HepG2 (cell line): ENCODE measurements around the gene TSNAXIP1. TPM values are rescaled to one million over a fixed set of nuclear protein-coding genes. Genes with fewer than 3 reads are reported as not detected.

ENCODE experiments used
- ATRX ChIP-seq: sonication (generic); formaldehyde crosslinking; IDR thresholded peaks from 2 replicates; pipeline ENCODE4 v1.4.0; 2020; ENCODE audit warnings: missing genetic modification reagents, borderline replicate concordance
- CBFB ChIP-seq: sonication (generic); formaldehyde crosslinking; IDR thresholded peaks from 2 replicates; pipeline ENCODE4 v1.4.0; 2020; ENCODE audit warnings: missing genetic modification reagents
- E2F2 ChIP-seq: sonication (generic); formaldehyde crosslinking; IDR thresholded peaks from 2 replicates; pipeline ENCODE4 v1.4.0; 2020; ENCODE audit warnings: missing genetic modification reagents, borderline replicate concordance
- HMG20A ChIP-seq: IDR thresholded peaks from 2 replicates; pipeline ENCODE4 v1.6.1; 2016; ENCODE audit warnings: borderline replicate concordance
- HOXA5 ChIP-seq: sonication (generic); formaldehyde crosslinking; IDR thresholded peaks from 2 replicates; pipeline ENCODE4 v1.4.0; 2020; ENCODE audit warnings: missing genetic modification reagents
- KDM6A ChIP-seq: IDR thresholded peaks from 2 replicates; pipeline ENCODE4 v1.6.1; 2016; ENCODE audit warnings: low read depth
- MZF1 ChIP-seq: sonication (generic); formaldehyde crosslinking; IDR thresholded peaks from 2 replicates; pipeline ENCODE4 v1.8.1; 2023; ENCODE audit warnings: mild to moderate bottlenecking, missing genetic modification reagents, borderline replicate concordance
- NFRKB ChIP-seq: fragments of 450-650 bp; IDR thresholded peaks from 2 replicates; pipeline ENCODE4 v1.6.1; 2017
- PRDM10 ChIP-seq: sonication (generic); formaldehyde crosslinking; IDR thresholded peaks from 2 replicates; pipeline ENCODE4 v1.4.0; 2020; ENCODE audit warnings: low read depth, missing genetic modification reagents
- TAF1 ChIP-seq: sonication (generic); formaldehyde crosslinking; IDR thresholded peaks from 2 replicates; pipeline ENCODE4 v1.4.0; 2020; ENCODE audit warnings: missing genetic modification reagents
- TMF1 ChIP-seq: sonication (generic); formaldehyde crosslinking; IDR thresholded peaks from 2 replicates; pipeline ENCODE4 v1.8.1; 2022; ENCODE audit warnings: low read depth, missing genetic modification reagents
- TOE1 ChIP-seq: sonication (generic); formaldehyde crosslinking; IDR thresholded peaks from 2 replicates; pipeline ENCODE4 v1.4.0; 2020; ENCODE audit warnings: mild to moderate bottlenecking, missing genetic modification reagents
- ZFP41 ChIP-seq: sonication (generic); formaldehyde crosslinking; IDR thresholded peaks from 2 replicates; pipeline ENCODE4 v1.4.0; 2020; ENCODE audit warnings: mild to moderate bottlenecking, missing genetic modification reagents, borderline replicate concordance
- ZFP90 ChIP-seq: sonication (generic); formaldehyde crosslinking; IDR thresholded peaks from 2 replicates; pipeline ENCODE4 v1.8.0; 2022; ENCODE audit warnings: missing genetic modification reagents, mild to moderate bottlenecking, inconsistent platforms, borderline replicate concordance
- ZFYVE20 ChIP-seq: sonication (generic); formaldehyde crosslinking; IDR thresholded peaks from 2 replicates; pipeline ENCODE4 v1.8.0; 2023; ENCODE audit warnings: low read depth, mild to moderate bottlenecking, moderate library complexity, missing genetic modification reagents, borderline replicate concordance
- ZNF10 ChIP-seq: sonication (generic); formaldehyde crosslinking; IDR thresholded peaks from 2 replicates; pipeline ENCODE4 v1.4.0; 2020; ENCODE audit warnings: mild to moderate bottlenecking, low read depth, missing genetic modification reagents, borderline replicate concordance
- ZNF20 ChIP-seq: sonication (generic); formaldehyde crosslinking; IDR thresholded peaks from 2 replicates; pipeline ENCODE4 v1.4.0; 2020; ENCODE audit warnings: mild to moderate bottlenecking, moderate library complexity, missing genetic modification reagents
- ZNF280B ChIP-seq: sonication (generic); formaldehyde crosslinking; IDR thresholded peaks from 2 replicates; pipeline ENCODE4 v1.5.0; 2020; ENCODE audit warnings: missing genetic modification reagents, mild to moderate bottlenecking, borderline replicate concordance
- ZNF746 ChIP-seq: sonication (generic); formaldehyde crosslinking; IDR thresholded peaks from 2 replicates; pipeline ENCODE4 v1.8.0; 2022; ENCODE audit warnings: mild to moderate bottlenecking, missing genetic modification reagents
- polyA plus RNA-seq, 8 experiments: library from polyadenylated mRNA; depleted of rRNA in 3 of 8; stranded (reverse) in 7 of 8; unstranded in 1 of 8; fragments of >200 nt; fragmentation: Illumina TruSeq in 4 of 8; extraction: Trizol in 4 of 8; gene quantifications; 2 replicates each; pipeline versions ENCODE4 v1.2.1 to v1.2.3, GENCODE V29; 2011 to 2016; ENCODE audit warnings: low read depth in 4 of 8, missing spikeins in 1 of 8, mixed read lengths in 1 of 8; ENCODE audit not compliant: insufficient read depth in 1 of 8
- total RNA-seq, 5 experiments: library from RNA; depleted of rRNA; stranded (reverse); fragments of >200 nt; fragmentation: Illumina TruSeq; extraction: Trizol; gene quantifications; 2 replicates each; pipeline ENCODE4 v1.2.3, GENCODE V29; 2016; ENCODE audit warnings: low read depth in 1 of 5
- TF ChIP-seq, protein P1 (sequence below): IDR thresholded peaks from 2 replicates; pipeline ENCODE4 v1.6.1; 2016
- TF ChIP-seq, protein P2 (sequence below): sonication (generic); formaldehyde crosslinking; IDR thresholded peaks from 2 replicates; pipeline ENCODE4 v1.4.0; 2020; ENCODE audit warnings: mild to moderate bottlenecking, missing genetic modification reagents

TSNAXIP1 gene
- total and polyA plus RNA-seq, 2 of the 13 experiments (the other 11 are each of a cell fraction or from before 2014, with no cell fraction given), result 0.37 to 0.86 TPM

DNA sequence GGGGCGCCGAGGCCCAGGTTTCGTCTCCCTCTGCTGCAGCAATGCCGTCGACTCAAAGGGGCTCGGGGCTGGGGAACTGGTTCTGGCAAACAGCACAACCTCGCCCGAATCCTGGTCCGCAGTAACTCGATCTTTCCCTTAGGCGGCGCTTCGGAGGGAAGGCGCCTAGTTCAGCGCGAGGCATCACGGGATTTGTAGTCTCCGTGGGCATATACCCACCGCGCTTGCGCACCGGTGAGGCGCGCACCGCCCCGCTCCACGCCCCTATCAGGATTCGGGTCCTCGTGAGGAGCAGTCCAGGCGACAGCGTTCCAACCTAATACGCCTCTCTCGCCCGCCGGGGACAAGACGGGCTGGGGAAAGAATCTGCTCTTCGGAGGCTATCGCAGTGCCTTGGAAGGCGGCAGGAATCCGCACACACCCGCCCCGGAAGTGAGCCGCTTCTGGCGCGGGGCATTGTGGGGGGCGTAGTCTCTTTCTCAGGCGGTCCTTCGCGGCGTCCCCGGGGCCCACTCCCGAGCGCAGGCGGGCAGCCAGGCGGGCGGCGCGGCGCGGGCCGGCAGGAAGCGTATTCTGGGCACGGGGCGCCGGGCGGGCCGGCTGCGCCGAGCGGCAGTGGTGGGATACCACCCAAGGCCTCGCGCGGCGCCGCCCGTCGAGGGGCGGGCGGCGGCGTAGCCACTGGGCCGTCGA lies 35.3 kb downstream of the TSNAXIP1 start, which contains the start of gene THAP11 (continued):
- no peak for TF ChIP-seq KDM6A (CRISPR knock-in tag)
- TF ChIP-seq TOE1 (CRISPR knock-in tag), result peak; percentile 53; the same call in 1 of the 2 replicates
- TF ChIP-seq MZF1 (CRISPR knock-in tag), result peak; percentile 76; the same call in 1 of the 2 replicates
- no peak; the same call in 1 of the 2 replicates for TF ChIP-seq ZFP41
- 0 out of 2 replicates have a peak, but pooled peaks have one; percentile 54 for TF ChIP-seq PRDM10
- no peak; the same call in 1 of the 2 replicates for TF ChIP-seq HOXA5
- TF ChIP-seq ZNF746 (CRISPR knock-in tag), result 0 out of 2 replicates have a peak, but pooled peaks have one; percentile 18
- TF ChIP-seq NFRKB, result no peak
- TF ChIP-seq ZNF10 (CRISPR knock-in tag), result no peak
- no peak; the same call in none of the 2 replicates for TF ChIP-seq ZNF280B (CRISPR knock-in tag)
- TF ChIP-seq ATRX (CRISPR knock-in tag), result no peak
- peak; percentile 54; the same call in 1 of the 2 replicates for TF ChIP-seq CBFB
- TF ChIP-seq, protein P1, sequence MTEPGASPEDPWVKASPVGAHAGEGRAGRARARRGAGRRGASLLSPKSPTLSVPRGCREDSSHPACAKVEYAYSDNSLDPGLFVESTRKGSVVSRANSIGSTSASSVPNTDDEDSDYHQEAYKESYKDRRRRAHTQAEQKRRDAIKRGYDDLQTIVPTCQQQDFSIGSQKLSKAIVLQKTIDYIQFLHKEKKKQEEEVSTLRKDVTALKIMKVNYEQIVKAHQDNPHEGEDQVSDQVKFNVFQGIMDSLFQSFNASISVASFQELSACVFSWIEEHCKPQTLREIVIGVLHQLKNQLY (CRISPR knock-in tag), result no peak
- TF ChIP-seq, protein P2, sequence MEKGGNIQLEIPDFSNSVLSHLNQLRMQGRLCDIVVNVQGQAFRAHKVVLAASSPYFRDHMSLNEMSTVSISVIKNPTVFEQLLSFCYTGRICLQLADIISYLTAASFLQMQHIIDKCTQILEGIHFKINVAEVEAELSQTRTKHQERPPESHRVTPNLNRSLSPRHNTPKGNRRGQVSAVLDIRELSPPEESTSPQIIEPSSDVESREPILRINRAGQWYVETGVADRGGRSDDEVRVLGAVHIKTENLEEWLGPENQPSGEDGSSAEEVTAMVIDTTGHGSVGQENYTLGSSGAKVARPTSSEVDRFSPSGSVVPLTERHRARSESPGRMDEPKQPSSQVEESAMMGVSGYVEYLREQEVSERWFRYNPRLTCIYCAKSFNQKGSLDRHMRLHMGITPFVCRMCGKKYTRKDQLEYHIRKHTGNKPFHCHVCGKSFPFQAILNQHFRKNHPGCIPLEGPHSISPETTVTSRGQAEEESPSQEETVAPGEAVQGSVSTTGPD, result no peak
- peak; percentile 52; the same call in 1 of the 2 replicates for TF ChIP-seq TAF1
- TF ChIP-seq ZFYVE20, result no peak; the same call in 1 of the 2 replicates
- TF ChIP-seq TMF1 (CRISPR knock-in tag), result no peak
- 0 out of 2 replicates have a peak, but pooled peaks have one; percentile 55 for TF ChIP-seq ZFP90 (CRISPR knock-in tag)
- TF ChIP-seq HMG20A (CRISPR knock-in tag), result no peak
- no peak for TF ChIP-seq ZNF20 (CRISPR knock-in tag)
- no peak; the same call in 1 of the 2 replicates for TF ChIP-seq E2F2 (CRISPR knock-in tag)
